Body of pancreas (tissue), 4 donors: ENCODE measurements around the gene CPNE2. TPM values are rescaled to one million over a fixed set of nuclear protein-coding genes. Genes with fewer than 3 reads are reported as not detected.
A peak's percentile ranks its signal among the peaks of the same experiment; 100 is the strongest.

Source experiments
- ATAC-seq: fragments of 150-250 bp; one replicate; pipeline ENCODE4 v1.9.1; 2016
- DNase-seq, 4 donors: peaks; one replicate each; pipeline ENCODE4 v3.0.0-alpha.2; 2019
- H3K27ac ChIP-seq, 4 donors: fragments of 200-600 bp; sonication (generic); 1 replicate in 3 of 4; 2 replicates in 1 of 4; pipeline versions ENCODE4 v1.5.1 to v1.6.1; 2016 to 2019; ENCODE audit warnings: mild to moderate bottlenecking in 1 of 4, mixed read lengths in 1 of 4, moderate library complexity in 1 of 4
- H3K27me3 ChIP-seq, 2 donors: fragments of 200-600 bp; sonication (generic); one replicate each; pipeline ENCODE4 v1.6.0; 2016; ENCODE audit warnings: mild to moderate bottlenecking in 1 of 2
- H3K36me3 ChIP-seq, 2 donors: fragments of 200-600 bp; sonication (generic); replicated peaks in 1 of 2; 2 replicates each; pipeline ENCODE4 v1.5.1; 2016; ENCODE audit warnings: low read depth in 2 of 2; ENCODE audit not compliant: insufficient read depth in 1 of 2
- H3K4me1 ChIP-seq: fragments of 200-600 bp; sonication (generic); one replicate; pipeline ENCODE4 v1.6.0; 2016
- H3K4me3 ChIP-seq, 2 donors: fragments of 200-600 bp; sonication (generic); 1 replicate in 1 of 2; 2 replicates in 1 of 2; pipeline ENCODE4 v1.5.1; 2016 to 2019
- H3K9me3 ChIP-seq, 3 donors: fragments of 200-600 bp; sonication (generic); 1 replicate in 2 of 3; 2 replicates in 1 of 3; pipeline ENCODE4 v1.5.1; 2016
- CTCF ChIP-seq, 7 experiments: fragments of 450-650 bp in 4 of 7; fragments of 200-600 bp in 3 of 7; sonication (generic) in 3 of 7; IDR thresholded peaks; one replicate each; pipeline ENCODE4 v1.5.1; 2016 to 2019; ENCODE audit warnings: antibody characterized with exemption in 7 of 7
- POLR2A ChIP-seq, 3 donors: fragments of 450-650 bp; IDR thresholded peaks; one replicate each; pipeline ENCODE4 v1.6.1; 2016; ENCODE audit warnings: antibody characterized with exemption in 3 of 3, mild to moderate bottlenecking in 2 of 3
- WGBS, 2 donors: methylation state at CpG; one replicate each; pipeline ENCODE4 v1.1.5; 2017; 5-methylcytosine and 5-hydroxymethylcytosine counted together
- intact Hi-C: fragments of 100-400 bp; cut with DNase I; formaldehyde crosslinking; loops from one replicate; pipeline ENCODE4 v1.15.1; 2023
- total RNA-seq, 2 donors: library from RNA; depleted of rRNA; stranded (reverse); fragments of >200 nt; gene quantifications; one replicate each; pipeline ENCODE4 v1.1.0, GENCODE V29; 2016

Gene CPNE2
- total RNA-seq, 2 donors from 2014 or later = 8.8 to 16.5 TPM

- ATAC-seq (no peak), DNase-seq (no peak)
- Histone ChIP-seq H3K27ac (peak overlapping the region in 1 of 4 donors; percentile 73), H3K36me3 (peaks cover 0 to 18% of the 10 kb centered on the region in 2 donors), H3K4me3 (no peak overlapping the region), H3K9me3 (no peaks in the 10 kb centered on the region), H3K4me1 (peaks cover 26% of the 10 kb centered on the region), H3K27me3 (no peaks in the 10 kb centered on the region)
- intact Hi-C loops = no loop called here
- 92 to 98% methylated on average over 10 of the region's 10 CpGs for WGBS, 2 donors
- no peak for TF ChIP-seq POLR2A (IDR thresholded peaks at IDR 0.05)
- no peak for TF ChIP-seq CTCF (IDR thresholded peaks at IDR 0.05)
These were observed 57.0 kb downstream of the CPNE2 start for GRCh38 chr16:57149391-57149790.

GRCh38 chr16:57150682-57151330 lies 58.4 kb downstream of the CPNE2 start:
- peak; percentile 26 to 48 (median 27) for DNase-seq
- H3K9me3 ChIP-seq = no peaks in the 10 kb centered on the region
- peak; percentile 81 for ATAC-seq
- intact Hi-C loops = no loop called here
- H3K27ac ChIP-seq = peak overlapping the region in 3 of 4 donors; percentile 35 to 73 (median 64)
- WGBS, 2 donors = 82 to 84% methylated on average over 9 of the region's 9 CpGs
- no peaks in the 10 kb centered on the region for H3K27me3 ChIP-seq
- H3K4me1 ChIP-seq = peaks cover 26% of the 10 kb centered on the region
- peak in 1 of 3 donors; percentile 35 for TF ChIP-seq POLR2A (IDR thresholded peaks at IDR 0.05)
- TF ChIP-seq CTCF (IDR thresholded peaks at IDR 0.05) = no peak
- H3K4me3 ChIP-seq = no peak overlapping the region
- peaks cover 0 to 20% of the 10 kb centered on the region in 2 donors for H3K36me3 ChIP-seq

- intact Hi-C loops = no loop called here
- TF ChIP-seq CTCF (IDR thresholded peaks at IDR 0.05) (no peak), POLR2A (IDR thresholded peaks at IDR 0.05) (no peak)
- Histone ChIP-seq H3K36me3 (peaks cover 0 to 20% of the 10 kb centered on the region in 2 donors), H3K27me3 (no peaks in the 10 kb centered on the region), H3K27ac (peak overlapping the region in 3 of 4 donors; percentile 35 to 73 (median 64)), H3K4me3 (no peak overlapping the region), H3K4me1 (peaks cover 26% of the 10 kb centered on the region), H3K9me3 (no peaks in the 10 kb centered on the region)
- WGBS, 2 donors = 86 to 88% methylated on average over 2 of the region's 2 CpGs
- no peak for DNase-seq
- ATAC-seq = no peak
These were observed 59.0 kb downstream of the CPNE2 start for GRCh38 chr16:57151369-57151768.

- DNase-seq = no peak
- no peaks in the 10 kb centered on the region for H3K9me3 ChIP-seq
- H3K4me1 ChIP-seq = peaks cover 19% of the 10 kb centered on the region
- no peaks in the 10 kb centered on the region for H3K27me3 ChIP-seq
- no peak for ATAC-seq
- 86 to 91% methylated on average over 4 of the region's 4 CpGs for WGBS, 2 donors
- H3K36me3 ChIP-seq = peaks cover 0 to 22% of the 10 kb centered on the region in 2 donors
- no peak overlapping the region for H3K4me3 ChIP-seq
- H3K27ac ChIP-seq = no peak overlapping the region
- TF ChIP-seq CTCF (IDR thresholded peaks at IDR 0.05) (no peak), POLR2A (IDR thresholded peaks at IDR 0.05) (no peak)
- intact Hi-C loops = no loop called here
These were observed 60.0 kb downstream of the CPNE2 start for GRCh38 chr16:57152096-57153093.
